IPS-20b (cell line): ENCODE measurements around the gene LRIT2.
"Not testable (repeated sequence)": the region's sequence is repeated elsewhere in the genome, so short reads cannot be mapped to it uniquely, and the experiment has no call there.

Source experiments
- H3K27ac ChIP-seq: one replicate; pipeline ENCODE4 v1.5.1; 2013; ENCODE audit warnings: low read length
- H3K27me3 ChIP-seq: 2 replicates; pipeline ENCODE4 v1.6.1; 2013; ENCODE audit warnings: mild to moderate bottlenecking, low read length, inconsistent platforms; ENCODE audit not compliant: insufficient read depth
- H3K36me3 ChIP-seq: 2 replicates; pipeline ENCODE4 v1.6.1; 2013; ENCODE audit warnings: low read depth, mild to moderate bottlenecking, inconsistent platforms, low read length, moderate library complexity; ENCODE audit not compliant: insufficient read depth
- H3K4me1 ChIP-seq: 2 replicates; pipeline ENCODE4 v1.6.1; 2013; ENCODE audit warnings: mild to moderate bottlenecking, control low read depth, inconsistent platforms, low read length, moderate library complexity; ENCODE audit not compliant: insufficient read depth
- H3K4me3 ChIP-seq: 2 replicates; pipeline ENCODE4 v1.5.1; 2013; ENCODE audit warnings: mild to moderate bottlenecking, low read length, inconsistent platforms
- H3K9ac ChIP-seq: 2 replicates; pipeline ENCODE4 v1.6.1; 2013; ENCODE audit warnings: low read depth, mild to moderate bottlenecking, inconsistent platforms, low read length, moderate library complexity
- H3K9me3 ChIP-seq: 2 replicates; pipeline ENCODE4 v1.6.1; 2013; ENCODE audit warnings: mild to moderate bottlenecking, low read depth, low read length, inconsistent platforms; ENCODE audit not compliant: insufficient read depth

Gene LRIT2

DNA sequence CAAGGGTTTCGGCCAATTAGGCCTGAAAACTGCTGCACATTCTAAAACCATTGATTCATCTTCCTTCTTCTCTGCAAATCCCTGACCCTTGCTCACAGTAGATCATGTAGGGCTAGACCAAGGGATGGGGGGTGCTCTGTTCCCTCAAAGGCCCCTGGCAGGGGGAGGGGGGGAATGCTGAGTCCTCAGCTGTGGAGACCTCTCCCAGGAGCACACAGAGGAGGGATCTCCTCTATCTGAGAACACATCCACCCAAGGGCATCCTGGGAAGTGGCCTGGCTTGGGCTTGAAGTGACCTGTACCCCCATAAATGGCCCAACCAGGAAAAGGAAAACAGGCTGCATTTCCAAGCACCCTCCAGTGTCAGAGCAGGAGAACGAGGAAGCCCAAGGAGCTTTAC is 32.0 kb downstream of the LRIT2 start:
- H3K4me3 ChIP-seq, result no peak overlapping the region
- H3K9ac ChIP-seq, result no peak overlapping the region
- peaks cover 70% of the 10 kb centered on the region for H3K27me3 ChIP-seq
- H3K9me3 ChIP-seq, result no peaks in the 10 kb centered on the region
- no peaks in the 10 kb centered on the region for H3K36me3 ChIP-seq
- H3K4me1 ChIP-seq, result no peaks in the 10 kb centered on the region
- H3K27ac ChIP-seq, result no peak overlapping the region

DNA sequence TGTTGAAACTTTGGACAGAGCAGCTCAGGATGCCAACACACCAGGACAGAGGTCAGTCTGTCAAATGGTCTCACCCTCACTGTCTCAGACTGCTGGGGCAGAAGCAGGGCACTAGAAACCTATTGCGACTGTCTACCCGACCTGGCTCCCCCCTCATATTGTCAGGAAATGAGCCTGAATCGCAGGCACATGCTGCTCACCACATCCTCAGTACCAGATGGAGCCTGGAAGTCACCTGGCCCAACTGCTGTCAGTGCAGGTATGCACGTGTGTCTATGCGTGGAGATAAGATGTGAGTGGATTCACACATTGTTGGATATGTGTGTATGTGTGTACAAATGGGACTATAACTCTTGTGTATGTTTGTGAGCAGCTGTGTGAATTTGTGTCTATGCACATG is 34.2 kb downstream of the LRIT2 start:
- H3K27me3 ChIP-seq, result peaks cover 48% of the 10 kb centered on the region
- no peaks in the 10 kb centered on the region for H3K4me1 ChIP-seq
- no peak overlapping the region for H3K9ac ChIP-seq
- H3K36me3 ChIP-seq, result no peaks in the 10 kb centered on the region
- H3K4me3 ChIP-seq, result no peak overlapping the region
- H3K9me3 ChIP-seq, result no peaks in the 10 kb centered on the region
- no peak overlapping the region for H3K27ac ChIP-seq

DNA sequence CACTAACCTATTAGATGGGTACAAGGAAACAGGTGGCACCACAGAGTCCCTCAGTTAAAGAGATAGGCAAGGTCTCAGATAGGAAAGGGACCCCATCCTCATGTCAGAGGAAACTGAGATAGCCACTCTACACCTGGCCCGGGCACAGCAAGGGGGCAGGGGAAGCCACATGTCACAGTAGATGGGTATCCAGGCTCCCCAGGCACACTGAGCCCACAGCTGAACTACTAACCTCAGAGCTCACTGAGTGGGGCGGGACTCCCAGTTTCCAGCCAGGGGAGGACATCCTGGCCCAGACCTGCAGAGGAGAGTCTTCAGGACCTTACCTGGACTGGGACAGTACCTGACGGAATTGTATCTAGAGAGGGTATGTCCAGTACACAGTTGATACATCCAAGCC is 34.7 kb downstream of the LRIT2 start:
- Histone ChIP-seq H3K36me3 (no peaks in the 10 kb centered on the region), H3K27ac (no peak overlapping the region), H3K27me3 (peaks cover 43% of the 10 kb centered on the region), H3K9ac (no peak overlapping the region), H3K4me3 (no peak overlapping the region), H3K4me1 (no peaks in the 10 kb centered on the region), H3K9me3 (no peaks in the 10 kb centered on the region)

DNA sequence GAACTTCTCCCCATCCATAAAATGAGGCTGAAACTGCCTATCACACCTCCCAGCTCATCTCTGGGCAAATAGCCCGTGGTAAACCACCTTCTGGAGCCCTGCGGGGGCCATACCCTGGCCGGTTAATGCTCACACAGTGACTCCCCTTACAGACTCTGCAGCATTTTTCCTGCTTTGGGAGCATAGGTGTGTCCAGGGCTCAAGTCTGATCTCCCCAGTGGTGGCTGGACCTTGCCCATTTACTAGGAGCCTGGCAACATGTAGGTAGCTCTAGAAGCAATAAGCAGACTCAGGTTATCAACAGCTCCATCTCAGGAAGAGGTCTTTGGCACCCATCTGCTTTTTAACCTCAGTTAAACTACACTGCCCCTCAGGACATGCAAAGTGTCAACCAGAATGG is 36.5 kb downstream of the LRIT2 start:
- Histone ChIP-seq H3K4me1 (no peaks in the 10 kb centered on the region), H3K27ac (no peak overlapping the region), H3K4me3 (no peak overlapping the region), H3K9ac (no peak overlapping the region), H3K36me3 (no peaks in the 10 kb centered on the region), H3K27me3 (peaks cover 25% of the 10 kb centered on the region), H3K9me3 (no peaks in the 10 kb centered on the region)

DNA sequence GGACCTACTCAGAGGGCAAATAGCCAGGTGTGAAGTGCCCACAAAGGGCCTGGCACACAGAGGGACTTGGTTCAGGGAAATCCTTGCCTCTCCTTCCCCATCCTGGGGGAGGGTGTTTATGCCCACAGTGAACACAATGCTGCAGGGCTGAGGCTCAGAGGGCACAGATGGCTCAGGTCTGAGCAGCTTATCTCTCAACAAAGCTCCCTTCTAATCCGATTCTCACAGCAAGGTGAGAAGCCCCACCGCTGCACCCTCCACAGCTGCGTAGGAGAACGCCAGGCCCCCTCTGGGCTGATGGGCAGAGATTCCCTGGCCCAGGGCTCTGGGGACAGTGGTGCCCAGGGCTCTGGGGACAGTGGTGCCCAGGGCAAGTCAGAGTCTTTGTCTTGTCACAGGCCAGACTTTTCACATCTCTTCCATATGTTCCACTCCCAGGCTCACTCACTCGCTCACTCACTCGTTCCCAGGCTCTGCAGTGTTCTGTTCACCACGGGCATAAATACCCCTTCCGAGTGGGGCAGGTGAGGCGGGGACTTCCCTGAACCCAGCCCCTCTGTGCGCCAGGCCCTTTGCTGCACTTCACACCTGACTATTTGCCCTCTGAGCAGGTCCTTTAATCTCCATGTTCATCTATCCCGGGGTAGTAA is 39.7 kb downstream of the LRIT2 start:
- Histone ChIP-seq H3K9me3 (no peaks in the 10 kb centered on the region; the same call in 1 of the 2 replicates), H3K36me3 (no peaks in the 10 kb centered on the region), H3K4me1 (no peaks in the 10 kb centered on the region), H3K27me3 (no peaks in the 10 kb centered on the region), H3K4me3 (no peak overlapping the region), H3K27ac (no peak overlapping the region), H3K9ac (no peak overlapping the region)

- Histone ChIP-seq H3K36me3 (no peaks in the 10 kb centered on the region), H3K4me1 (peaks cover under 1% of the 10 kb centered on the region; the same call in 1 of the 2 replicates), H3K9ac (no peak overlapping the region), H3K27ac (no peak overlapping the region), H3K4me3 (no peak overlapping the region), H3K27me3 (no peaks in the 10 kb centered on the region), H3K9me3 (no peaks in the 10 kb centered on the region; the same call in 1 of the 2 replicates)
Observed at GRCh38 chr10:84184517-84184916, 40.8 kb downstream of the LRIT2 start.

DNA sequence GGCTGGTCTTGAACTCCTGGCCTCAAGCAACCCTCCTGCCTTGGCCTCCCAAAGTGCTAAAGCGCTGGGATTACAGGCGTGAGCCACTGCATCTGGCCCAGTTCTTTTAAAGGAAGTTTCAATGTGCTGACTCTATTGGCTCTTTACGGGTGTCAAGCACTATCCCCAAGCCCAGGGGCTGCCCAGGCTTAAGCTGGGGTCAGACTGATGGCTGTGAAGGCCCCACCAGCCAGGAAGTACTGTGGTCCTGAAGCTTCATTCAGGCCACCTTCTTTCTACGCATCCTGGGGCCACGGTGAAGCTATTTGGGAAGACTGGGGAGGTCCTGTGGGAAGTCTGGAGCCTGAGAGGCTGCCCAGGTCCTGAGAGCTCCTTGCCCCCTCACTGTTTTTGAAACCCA is 43.7 kb downstream of the LRIT2 start:
- H3K36me3 ChIP-seq, result no peaks in the 10 kb centered on the region
- H3K27ac ChIP-seq, result no peak overlapping the region
- H3K27me3 ChIP-seq, result no peaks in the 10 kb centered on the region
- H3K9ac ChIP-seq, result no peak overlapping the region
- H3K9me3 ChIP-seq, result no peaks in the 10 kb centered on the region; the same call in 1 of the 2 replicates
- H3K4me1 ChIP-seq, result peaks cover 5% of the 10 kb centered on the region; the same call in 1 of the 2 replicates
- no peak overlapping the region for H3K4me3 ChIP-seq

- H3K36me3 ChIP-seq, H3K27me3 ChIP-seq, H3K4me3 ChIP-seq, H3K9me3 ChIP-seq, H3K4me1 ChIP-seq, H3K27ac ChIP-seq, H3K9ac ChIP-seq: not testable (repeated sequence)
Observed at GRCh38 chr10:84180386-84180785, 45.0 kb downstream of the LRIT2 start.

DNA sequence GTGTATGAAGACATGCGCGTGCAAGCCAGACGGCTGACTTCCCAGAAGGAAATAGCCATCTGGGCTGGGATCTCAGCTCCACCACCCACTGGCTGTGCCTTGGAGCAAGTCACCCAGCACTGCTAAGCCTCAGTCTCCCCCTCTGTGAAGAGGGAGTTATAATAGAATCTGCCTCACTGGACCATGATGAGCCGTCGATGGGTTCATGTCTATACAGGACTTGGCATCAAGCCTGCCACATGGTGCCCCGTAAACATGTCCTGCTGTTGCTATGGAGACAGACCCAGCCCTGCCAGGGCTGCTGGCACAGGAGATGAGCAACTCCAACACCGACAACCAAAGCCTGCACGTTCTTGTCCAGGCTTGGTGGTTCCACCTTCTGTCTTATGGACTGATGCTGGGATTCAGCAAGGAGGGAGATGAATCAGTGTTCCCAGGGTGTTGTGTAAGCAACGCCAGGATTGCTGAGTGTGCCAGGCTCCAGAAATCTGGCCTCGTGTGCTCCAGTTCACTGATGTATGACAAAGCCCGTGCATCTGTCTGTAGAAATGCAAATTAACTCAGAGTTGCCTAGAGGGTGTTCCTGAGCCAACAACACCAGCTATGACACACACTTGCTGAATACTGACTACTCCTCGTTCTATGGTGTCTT is 46.2 kb downstream of the LRIT2 start:
- H3K27ac ChIP-seq, result no peak overlapping the region
- no peak overlapping the region for H3K9ac ChIP-seq
- no peaks in the 10 kb centered on the region for H3K27me3 ChIP-seq
- H3K9me3 ChIP-seq, result no peaks in the 10 kb centered on the region; the same call in 1 of the 2 replicates
- H3K4me3 ChIP-seq, result no peak overlapping the region
- peaks cover 5% of the 10 kb centered on the region; the same call in 1 of the 2 replicates for H3K4me1 ChIP-seq
- H3K36me3 ChIP-seq, result no peaks in the 10 kb centered on the region

DNA sequence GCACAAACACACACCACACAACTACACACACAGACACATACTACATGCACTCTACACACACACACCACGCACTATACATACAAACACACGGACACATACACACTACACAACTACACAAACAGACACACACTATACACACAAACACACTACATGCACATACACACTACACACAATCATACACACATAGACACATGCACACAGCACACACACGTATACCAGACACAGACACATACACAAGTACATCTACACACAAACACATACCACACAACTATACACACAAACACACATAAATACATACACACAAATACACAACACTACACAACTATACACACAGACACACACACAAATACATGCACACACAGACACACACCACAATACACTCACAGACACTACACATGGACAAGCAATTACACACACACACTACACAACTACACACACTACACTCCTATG is 47.2 kb downstream of the LRIT2 start:
- Histone ChIP-seq H3K27me3 (no peaks in the 10 kb centered on the region), H3K4me3 (no peak overlapping the region), H3K9me3 (no peaks in the 10 kb centered on the region; the same call in 1 of the 2 replicates), H3K36me3 (no peaks in the 10 kb centered on the region), H3K27ac (no peak overlapping the region), H3K9ac (no peak overlapping the region), H3K4me1 (peaks cover 5% of the 10 kb centered on the region; the same call in 1 of the 2 replicates)

DNA sequence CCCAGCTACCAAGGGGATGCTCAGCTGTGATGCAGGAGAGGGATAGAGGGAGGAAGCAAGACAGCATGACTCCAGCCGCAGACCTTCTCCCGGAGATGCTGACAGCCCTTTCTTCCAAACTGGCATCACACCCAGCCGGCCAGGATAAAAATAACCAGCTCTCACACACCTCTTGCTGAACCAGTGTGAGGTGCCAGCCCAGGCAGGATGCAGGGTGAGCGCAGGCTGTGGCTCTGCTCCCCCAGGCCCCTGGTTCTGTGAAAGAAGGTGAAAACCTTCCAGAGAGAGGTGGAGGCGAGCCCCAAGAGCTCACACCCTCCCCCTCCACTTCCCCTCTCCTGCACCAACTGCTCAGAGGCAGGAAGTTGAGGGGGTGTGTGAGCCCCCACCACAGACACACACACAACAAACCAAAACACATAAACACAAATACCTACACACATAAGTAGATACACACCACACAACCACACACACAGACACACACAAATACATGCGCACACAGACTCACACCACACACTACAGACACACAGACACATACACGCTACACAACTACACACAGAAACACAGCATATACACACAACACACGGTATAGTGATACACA is 47.7 kb downstream of the LRIT2 start:
- Histone ChIP-seq H3K4me1 (peaks cover 5% of the 10 kb centered on the region; the same call in 1 of the 2 replicates), H3K9ac (no peak overlapping the region), H3K9me3 (no peaks in the 10 kb centered on the region; the same call in 1 of the 2 replicates), H3K4me3 (no peak overlapping the region), H3K36me3 (no peaks in the 10 kb centered on the region), H3K27ac (no peak overlapping the region), H3K27me3 (no peaks in the 10 kb centered on the region)
